Breast epithelium (tissue), 4 donors: ENCODE results near the gene CDON. TPM values are rescaled to one million over a fixed set of nuclear protein-coding genes. Genes with fewer than 3 reads are reported as not detected.
"Not testable (repeated sequence)": the region's sequence is repeated elsewhere in the genome, so short reads cannot be mapped to it uniquely, and the experiment has no call there.

Source experiments
- DNase-seq, 2 donors: peaks; one replicate each; pipeline ENCODE4 v3.0.0-alpha.2; 2019; ENCODE audit warnings: low spot score in 2 of 2
- H3K27ac ChIP-seq, 2 donors: fragments of 200-600 bp; sonication (generic) in 1 of 2; one replicate each; pipeline ENCODE4 v1.5.1; 2016 to 2019; ENCODE audit warnings: mild to moderate bottlenecking in 1 of 2
- H3K27me3 ChIP-seq, 2 donors: fragments of 200-600 bp; sonication (generic) in 1 of 2; one replicate each; pipeline versions ENCODE4 v1.5.1 to v1.6.0; 2017 to 2019; ENCODE audit warnings: control low read depth in 1 of 2, mild to moderate bottlenecking in 1 of 2
- H3K36me3 ChIP-seq: fragments of 200-600 bp; one replicate; pipeline ENCODE4 v1.5.1; 2019
- H3K4me1 ChIP-seq, 2 donors: fragments of 200-600 bp; sonication (generic); one replicate each; pipeline ENCODE4 v1.5.1; 2016 to 2019; ENCODE audit warnings: control low read depth in 1 of 2
- H3K4me3 ChIP-seq, 3 donors: fragments of 200-600 bp; sonication (generic); 1 replicate in 2 of 3; 2 replicates in 1 of 3; pipeline ENCODE4 v1.5.1; 2016 to 2019; ENCODE audit warnings: mild to moderate bottlenecking in 3 of 3, moderate library complexity in 2 of 3
- H3K9me3 ChIP-seq, 2 donors: fragments of 200-600 bp; sonication (generic) in 1 of 2; one replicate each; pipeline ENCODE4 v1.5.1; 2016 to 2019; ENCODE audit warnings: control low read depth in 1 of 2
- CTCF ChIP-seq, 3 donors: fragments of 450-650 bp; IDR thresholded peaks; one replicate each; pipeline ENCODE4 v1.5.1; 2016 to 2017; ENCODE audit warnings: antibody characterized with exemption in 3 of 3, mild to moderate bottlenecking in 3 of 3, moderate library complexity in 3 of 3
- POLR2A ChIP-seq: fragments of 450-650 bp; IDR thresholded peaks from one replicate; pipeline ENCODE4 v1.6.1; 2016; ENCODE audit warnings: antibody characterized with exemption, mild to moderate bottlenecking, moderate library complexity
- POLR2AphosphoS5 ChIP-seq, 3 donors: sonication (generic); formaldehyde crosslinking; IDR thresholded peaks; one replicate each; pipeline ENCODE4 v1.6.1; 2017; ENCODE audit warnings: antibody characterized with exemption in 3 of 3
- intact Hi-C: fragments of 100-400 bp; cut with DNase I; formaldehyde crosslinking; loops from one replicate; pipeline ENCODE4 v1.15.1; 2023; ENCODE audit warnings: low total_unique reads
- total RNA-seq, 3 donors: library from RNA; depleted of rRNA; stranded (reverse); fragments of >200 nt; gene quantifications; one replicate each; pipeline ENCODE4 v1.1.0, GENCODE V29; 2016

CDON gene
- total RNA-seq, 3 donors from 2014 or later, result 14.9 to 29.3 (median 26.5) TPM

- Histone ChIP-seq H3K4me1 (no peaks in the 10 kb centered on the region), H3K27me3 (no peaks in the 10 kb centered on the region), H3K9me3 (no peaks in the 10 kb centered on the region), H3K27ac (no peak overlapping the region), H3K4me3 (no peak overlapping the region), H3K36me3 (no peaks in the 10 kb centered on the region)
- intact Hi-C loops, result no loop called here
- TF ChIP-seq CTCF (IDR thresholded peaks at IDR 0.05) (peak; percentile 32 to 81 (median 73)), POLR2AphosphoS5 (IDR thresholded peaks at IDR 0.05) (no peak), POLR2A (no peak)
- peak in 1 of 2 donors; percentile 48 for DNase-seq
Observed at GRCh38 chr11:125923012-125923579, 139.6 kb downstream of the CDON start.

- H3K4me3 ChIP-seq, result no peak overlapping the region
- no peak for TF ChIP-seq POLR2A
- H3K36me3 ChIP-seq, result no peaks in the 10 kb centered on the region
- H3K9me3 ChIP-seq, result no peaks in the 10 kb centered on the region
- H3K27ac ChIP-seq, result no peak overlapping the region
- no peaks in the 10 kb centered on the region for H3K4me1 ChIP-seq
- H3K27me3 ChIP-seq, result no peaks in the 10 kb centered on the region
- intact Hi-C loops, result no loop called here
- no peak for DNase-seq
Observed at GRCh38 chr11:125922156-125922555, 140.5 kb downstream of the CDON start.

GRCh38 chr11:125921042-125921441, 141.6 kb downstream of the CDON start:
- DNase-seq, result no peak
- Histone ChIP-seq H3K27me3 (no peaks in the 10 kb centered on the region), H3K36me3 (no peaks in the 10 kb centered on the region), H3K4me3 (no peak overlapping the region), H3K4me1 (no peaks in the 10 kb centered on the region), H3K9me3 (no peaks in the 10 kb centered on the region), H3K27ac (no peak overlapping the region)
- TF ChIP-seq POLR2A (no peak), CTCF (IDR thresholded peaks at IDR 0.05) (no peak), POLR2AphosphoS5 (IDR thresholded peaks at IDR 0.05) (no peak)
- intact Hi-C loops, result no loop called here

GRCh38 chr11:125918140-125918840, 144.4 kb downstream of the CDON start:
- TF ChIP-seq POLR2AphosphoS5 (IDR thresholded peaks at IDR 0.05) (no peak), CTCF (IDR thresholded peaks at IDR 0.05) (no peak), POLR2A (no peak)
- no peaks in the 10 kb centered on the region for H3K36me3 ChIP-seq
- H3K9me3 ChIP-seq, result no peaks in the 10 kb centered on the region
- no peaks in the 10 kb centered on the region for H3K4me1 ChIP-seq
- DNase-seq, result no peak
- no peak overlapping the region for H3K4me3 ChIP-seq
- H3K27me3 ChIP-seq, result no peaks in the 10 kb centered on the region
- intact Hi-C loops, result loop anchor here (2.0 kb wide), 1 partner anchor 47 kb away; no protein-coding TSS in a partner anchor
- no peak overlapping the region for H3K27ac ChIP-seq

- no peak for DNase-seq
Observed at GRCh38 chr11:125916683-125917347, 145.9 kb downstream of the CDON start.

GRCh38 chr11:125914601-125915000, 148.1 kb downstream of the CDON start:
- H3K4me3 ChIP-seq, H3K27ac ChIP-seq, DNase-seq, H3K9me3 ChIP-seq, H3K36me3 ChIP-seq, H3K27me3 ChIP-seq, H3K4me1 ChIP-seq, intact Hi-C loops: not testable (repeated sequence)

More at GRCh38 chr11:125916683-125917347, 145.9 kb downstream of the CDON start:
- H3K27ac ChIP-seq, result no peak overlapping the region
- no peaks in the 10 kb centered on the region for H3K9me3 ChIP-seq
- H3K36me3 ChIP-seq, result no peaks in the 10 kb centered on the region
- intact Hi-C loops, result no loop called here
- no peaks in the 10 kb centered on the region for H3K4me1 ChIP-seq
- no peak overlapping the region for H3K4me3 ChIP-seq
- TF ChIP-seq POLR2A, result no peak
- TF ChIP-seq CTCF (IDR thresholded peaks at IDR 0.05), result no peak
- TF ChIP-seq POLR2AphosphoS5 (IDR thresholded peaks at IDR 0.05), result no peak
- no peaks in the 10 kb centered on the region for H3K27me3 ChIP-seq
